GM12878 (cell line): ENCODE measurements around the gene SLC43A1. TPM values are rescaled to one million over a fixed set of nuclear protein-coding genes. Genes with fewer than 3 reads are reported as not detected.

Source experiments
- ATAC-seq: fragments of 200-7000 bp; cut with Tn5 transposase; 3 replicates; pipeline ENCODE4 v1.9.1; 2020; ENCODE audit warnings: mild to moderate bottlenecking, moderate library complexity
- BruUV-seq: library from RNA; stranded (reverse); fragments of 400-500 nt; replicated peaks from 2 replicates; lab custom pipeline; 2021; lab: Mats Ljungman, UMichigan
- CTCF ChIA-PET: fragments of 300-600 bp; sonication (Branson Sonifier 250); formaldehyde crosslinking; extraction: SDS; loops from one replicate; lab custom pipeline; 2021; ENCODE audit warnings: inconsistent platforms; lab: Yijun Ruan, JAX
- POLR2A ChIA-PET: fragments of 350-600 bp; formaldehyde crosslinking; extraction: SDS; loops from one replicate; lab custom pipeline; 2021; ENCODE audit warnings: inconsistent platforms; lab: Charles Lee
- RAD21 ChIA-PET: fragments of 300-600 bp; sonication (Branson Sonifier 250); formaldehyde crosslinking; loops from one replicate; lab custom pipeline; 2023; ENCODE audit warnings: antibody characterized with exemption; ENCODE audit not compliant: unreplicated experiment; lab: Charles Lee
- SMC1A ChIA-PET: fragments of 300-600 bp; sonication (Branson Sonifier 250); formaldehyde crosslinking; loops from one replicate; lab custom pipeline; 2023; ENCODE audit not compliant: unreplicated experiment, uncharacterized antibody; lab: Charles Lee
- DNase-seq: peaks from one replicate; pipeline ENCODE4 v3.0.0-alpha.2; 2011; ENCODE audit warnings: low read depth, low spot score
- FAIRE-seq: peaks from 3 replicates; lab custom pipeline; 2011; peaks lifted over from hg19 to GRCh38; lab: Jason Lieb, UNC
- H2AFZ ChIP-seq: 2 replicates; pipeline ENCODE4 v1.6.0; 2011; ENCODE audit warnings: low read depth, low read length, control low read depth; ENCODE audit not compliant: control insufficient read depth
- H3K27ac ChIP-seq: 2 replicates; pipeline ENCODE4 v1.5.1; 2011; ENCODE audit warnings: control low read depth; ENCODE audit not compliant: control insufficient read depth, insufficient read depth
- H3K27me3 ChIP-seq, 2 experiments: replicated peaks in 1 of 2; 2 replicates each; pipeline versions ENCODE4 v1.6.0 to v1.6.1; 2011; ENCODE audit warnings: low read length in 1 of 2; ENCODE audit not compliant: control insufficient read depth in 2 of 2, insufficient read depth in 2 of 2
- H3K36me3 ChIP-seq, 2 experiments: 2 replicates each; pipeline ENCODE4 v1.5.1; 2011; ENCODE audit warnings: low read length in 1 of 2; ENCODE audit not compliant: control insufficient read depth in 2 of 2, insufficient read depth in 2 of 2
- H3K4me1 ChIP-seq: 2 replicates; pipeline ENCODE4 v1.6.1; 2011; ENCODE audit warnings: mild to moderate bottlenecking, low read length, moderate library complexity, mixed read lengths; ENCODE audit not compliant: control insufficient read depth, insufficient read depth
- H3K4me2 ChIP-seq: 2 replicates; pipeline ENCODE4 v1.6.0; 2011; ENCODE audit warnings: control low read depth; ENCODE audit not compliant: control insufficient read depth, insufficient read depth
- H3K4me3 ChIP-seq: fragments of 200-600 bp; sonication (generic); 2 replicates; pipeline ENCODE4 v1.5.1; 2016
- H3K79me2 ChIP-seq: 2 replicates; pipeline ENCODE4 v1.6.0; 2011; ENCODE audit warnings: low read length; ENCODE audit not compliant: control insufficient read depth, insufficient read depth
- H3K9ac ChIP-seq: 2 replicates; pipeline ENCODE4 v1.8.0; 2011; ENCODE audit warnings: low read length, control low read depth, mixed read lengths; ENCODE audit not compliant: control insufficient read depth, insufficient read depth
- H3K9me3 ChIP-seq: replicated peaks from 3 replicates; pipeline ENCODE4 v1.5.1; 2011; ENCODE audit warnings: mild to moderate bottlenecking, low read length; ENCODE audit not compliant: control insufficient read depth, insufficient read depth
- H4K20me1 ChIP-seq: 2 replicates; pipeline ENCODE4 v1.6.0; 2011; ENCODE audit not compliant: control insufficient read depth, insufficient read depth
- CTCF ChIP-seq, 3 experiments: IDR thresholded peaks in 2 of 3; conservative IDR thresholded peaks in 1 of 3; 2 replicates each; pipeline ENCODE4 v1.5.1; 2011; ENCODE audit warnings: low read depth in 3 of 3, low read length in 3 of 3, mild to moderate bottlenecking in 3 of 3, control low read depth in 2 of 3, moderate library complexity in 2 of 3, inconsistent platforms in 1 of 3, mixed read lengths in 1 of 3; ENCODE audit not compliant: control insufficient read depth in 2 of 3, insufficient read depth in 1 of 3; ENCODE audit errors: extremely low read depth in 1 of 3
- HCFC1 ChIP-seq: fragments of 150-350 bp; IDR thresholded peaks from 2 replicates; pipeline ENCODE4 v1.6.1; 2014; ENCODE audit warnings: low read length
- IRF4 ChIP-seq: IDR thresholded peaks from 2 replicates; pipeline ENCODE4 v1.6.1; 2011; ENCODE audit warnings: low read depth, low read length
- JUND ChIP-seq: IDR thresholded peaks from 2 replicates; pipeline ENCODE4 v1.6.1; 2012; ENCODE audit warnings: low read depth, mild to moderate bottlenecking, low read length, improper control_type of control experiment, moderate library complexity
- NBN ChIP-seq: fragments of 450-650 bp; IDR thresholded peaks from 2 replicates; pipeline ENCODE4 v1.6.1; 2016
- RAD21 ChIP-seq: IDR thresholded peaks from 2 replicates; pipeline ENCODE4 v1.6.1; 2011; ENCODE audit warnings: mild to moderate bottlenecking, low read depth, low read length, moderate library complexity; ENCODE audit not compliant: insufficient read depth
- SMARCA5 ChIP-seq: fragments of 450-650 bp; IDR thresholded peaks from 2 replicates; pipeline ENCODE4 v1.6.1; 2017; ENCODE audit warnings: mild to moderate bottlenecking
- SMC3 ChIP-seq: IDR thresholded peaks from 2 replicates; pipeline ENCODE4 v1.6.1; 2011; ENCODE audit warnings: low read length, improper control_type of control experiment, borderline replicate concordance
- SRF ChIP-seq, 2 experiments: IDR thresholded peaks; 2 replicates each; pipeline ENCODE4 v1.6.1; 2011; ENCODE audit warnings: low read depth in 2 of 2, low read length in 2 of 2, mild to moderate bottlenecking in 1 of 2, moderate library complexity in 1 of 2
- STAT3 ChIP-seq: IDR thresholded peaks from 2 replicates; pipeline ENCODE4 v1.6.1; 2011; ENCODE audit warnings: low read depth, low read length, improper control_type of control experiment
- ZNF384 ChIP-seq: IDR thresholded peaks from 2 replicates; pipeline ENCODE4 v1.6.1; 2012; ENCODE audit warnings: low read depth, mild to moderate bottlenecking, low read length, improper control_type of control experiment, borderline replicate concordance
- WGBS: methylation state at CpG from one replicate; pipeline ENCODE4 v1.1.6; 2016; ENCODE audit warnings: low lambda C conversion rate; ENCODE audit not compliant: insufficient replicate concordance, insufficient coverage; ENCODE audit errors: missing lambda C conversion rate; 5-methylcytosine and 5-hydroxymethylcytosine counted together
- in situ Hi-C: fragments of 300-500 bp; cut with MboI; formaldehyde crosslinking; loops from 9 replicates; pipeline ENCODE4 v1.14.3; 2018; ENCODE audit warnings: mixed read lengths
- intact Hi-C: fragments of 100-400 bp; cut with micrococcal nuclease; formaldehyde crosslinking; loops from one replicate; pipeline ENCODE4 v1.14.2; 2022; ENCODE audit not compliant: unreplicated experiment
- polyA plus RNA-seq, 11 experiments: library from polyadenylated mRNA; depleted of rRNA in 4 of 11; unstranded in 6 of 11; stranded (reverse) in 5 of 11; fragments of >200 nt; fragmentation: Nextera tagmentation in 4 of 11; fragmentation: Illumina TruSeq in 1 of 11; extraction: Ambion mirVana in 4 of 11; extraction: Trizol in 1 of 11; gene quantifications; 1 replicate in 1 of 11; 2 replicates in 10 of 11; pipeline versions ENCODE4 v1.2.1 to v1.2.3, GENCODE V29; 2011 to 2016; ENCODE audit warnings: inconsistent platforms in 2 of 11, missing spikeins in 2 of 11, low read depth in 1 of 11
- total RNA-seq, 4 experiments: library from RNA; depleted of rRNA in 3 of 4; stranded (reverse); fragments of >200 nt in 3 of 4; fragmentation: Illumina TruSeq in 1 of 4; extraction: Trizol in 1 of 4; gene quantifications; 2 replicates each; pipeline versions ENCODE4 v1.2.1 to v1.2.3, GENCODE V29; 2013 to 2021
- TF ChIP-seq, protein P1 (sequence below): IDR thresholded peaks from 2 replicates; pipeline ENCODE4 v1.6.1; 2012; ENCODE audit warnings: improper control_type of control experiment, low read depth, low read length; ENCODE audit not compliant: insufficient replicate concordance
- TF ChIP-seq, protein P2 (sequence below): fragments of 450-650 bp; IDR thresholded peaks from 2 replicates; pipeline ENCODE4 v1.6.1; 2017; ENCODE audit warnings: mild to moderate bottlenecking, low read depth, inconsistent platforms; ENCODE audit not compliant: poor library complexity, severe bottlenecking

The SLC43A1 gene
- total and polyA plus RNA-seq, 10 of the 15 experiments (the other 5 are each of a cell fraction or from before 2014, with no cell fraction given): 1.0 to 17.8 (median 12.6) TPM

- Histone ChIP-seq H3K36me3 (peaks cover 0 to 2% of the 10 kb centered on the region in 2 experiments; a peak in 2 of 4 replicates), H3K27ac (no peak overlapping the region), H3K27me3 (no peaks in the 10 kb centered on the region), H3K9me3 (no peaks in the 10 kb centered on the region), H3K9ac (no peak overlapping the region), H3K4me2 (no peak overlapping the region), H3K4me1 (peaks cover 26% of the 10 kb centered on the region), H3K79me2 (no peaks in the 10 kb centered on the region), H2AFZ (no peak overlapping the region), H4K20me1 (no peaks in the 10 kb centered on the region), H3K4me3 (no peak overlapping the region)
- WGBS: 28% methylated on average over 9 of the region's 9 CpGs
- TF ChIP-seq NBN: no peak
- TF ChIP-seq ZNF384: no peak
- peak; percentile 71 to 91 (median 86) for TF ChIP-seq CTCF (IDR thresholded peaks at IDR 0.05 in 2 of 3, conservative IDR thresholded peaks at IDR 0.05 in 1 of 3; ENCODE audit: control insufficient read depth in 2 of 3, extremely low read depth in 1 of 3, insufficient read depth in 1 of 3, low read depth in 3 of 3, low read length in 3 of 3)
- TF ChIP-seq, protein P1, sequence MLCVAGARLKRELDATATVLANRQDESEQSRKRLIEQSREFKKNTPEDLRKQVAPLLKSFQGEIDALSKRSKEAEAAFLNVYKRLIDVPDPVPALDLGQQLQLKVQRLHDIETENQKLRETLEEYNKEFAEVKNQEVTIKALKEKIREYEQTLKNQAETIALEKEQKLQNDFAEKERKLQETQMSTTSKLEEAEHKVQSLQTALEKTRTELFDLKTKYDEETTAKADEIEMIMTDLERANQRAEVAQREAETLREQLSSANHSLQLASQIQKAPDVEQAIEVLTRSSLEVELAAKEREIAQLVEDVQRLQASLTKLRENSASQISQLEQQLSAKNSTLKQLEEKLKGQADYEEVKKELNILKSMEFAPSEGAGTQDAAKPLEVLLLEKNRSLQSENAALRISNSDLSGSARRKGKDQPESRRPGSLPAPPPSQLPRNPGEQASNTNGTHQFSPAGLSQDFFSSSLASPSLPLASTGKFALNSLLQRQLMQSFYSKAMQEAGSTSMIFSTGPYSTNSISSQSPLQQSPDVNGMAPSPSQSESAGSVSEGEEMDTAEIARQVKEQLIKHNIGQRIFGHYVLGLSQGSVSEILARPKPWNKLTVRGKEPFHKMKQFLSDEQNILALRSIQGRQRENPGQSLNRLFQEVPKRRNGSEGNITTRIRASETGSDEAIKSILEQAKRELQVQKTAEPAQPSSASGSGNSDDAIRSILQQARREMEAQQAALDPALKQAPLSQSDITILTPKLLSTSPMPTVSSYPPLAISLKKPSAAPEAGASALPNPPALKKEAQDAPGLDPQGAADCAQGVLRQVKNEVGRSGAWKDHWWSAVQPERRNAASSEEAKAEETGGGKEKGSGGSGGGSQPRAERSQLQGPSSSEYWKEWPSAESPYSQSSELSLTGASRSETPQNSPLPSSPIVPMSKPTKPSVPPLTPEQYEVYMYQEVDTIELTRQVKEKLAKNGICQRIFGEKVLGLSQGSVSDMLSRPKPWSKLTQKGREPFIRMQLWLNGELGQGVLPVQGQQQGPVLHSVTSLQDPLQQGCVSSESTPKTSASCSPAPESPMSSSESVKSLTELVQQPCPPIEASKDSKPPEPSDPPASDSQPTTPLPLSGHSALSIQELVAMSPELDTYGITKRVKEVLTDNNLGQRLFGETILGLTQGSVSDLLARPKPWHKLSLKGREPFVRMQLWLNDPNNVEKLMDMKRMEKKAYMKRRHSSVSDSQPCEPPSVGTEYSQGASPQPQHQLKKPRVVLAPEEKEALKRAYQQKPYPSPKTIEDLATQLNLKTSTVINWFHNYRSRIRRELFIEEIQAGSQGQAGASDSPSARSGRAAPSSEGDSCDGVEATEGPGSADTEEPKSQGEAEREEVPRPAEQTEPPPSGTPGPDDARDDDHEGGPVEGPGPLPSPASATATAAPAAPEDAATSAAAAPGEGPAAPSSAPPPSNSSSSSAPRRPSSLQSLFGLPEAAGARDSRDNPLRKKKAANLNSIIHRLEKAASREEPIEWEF: no peak
- peak; percentile 59 for TF ChIP-seq RAD21
- TF ChIP-seq IRF4: no peak
- TF ChIP-seq JUND: no peak
- TF ChIP-seq SMARCA5: peak; percentile 72; the same call in 1 of the 2 replicates
- TF ChIP-seq HCFC1: no peak
- TF ChIP-seq STAT3: no peak
- TF ChIP-seq SMC3: peak; percentile 44; the same call in 1 of the 2 replicates
- TF ChIP-seq SRF (IDR thresholded peaks at IDR 0.05; ENCODE audit: low read depth in 2 of 2, low read length in 2 of 2): no peak
- TF ChIP-seq, protein P2, sequence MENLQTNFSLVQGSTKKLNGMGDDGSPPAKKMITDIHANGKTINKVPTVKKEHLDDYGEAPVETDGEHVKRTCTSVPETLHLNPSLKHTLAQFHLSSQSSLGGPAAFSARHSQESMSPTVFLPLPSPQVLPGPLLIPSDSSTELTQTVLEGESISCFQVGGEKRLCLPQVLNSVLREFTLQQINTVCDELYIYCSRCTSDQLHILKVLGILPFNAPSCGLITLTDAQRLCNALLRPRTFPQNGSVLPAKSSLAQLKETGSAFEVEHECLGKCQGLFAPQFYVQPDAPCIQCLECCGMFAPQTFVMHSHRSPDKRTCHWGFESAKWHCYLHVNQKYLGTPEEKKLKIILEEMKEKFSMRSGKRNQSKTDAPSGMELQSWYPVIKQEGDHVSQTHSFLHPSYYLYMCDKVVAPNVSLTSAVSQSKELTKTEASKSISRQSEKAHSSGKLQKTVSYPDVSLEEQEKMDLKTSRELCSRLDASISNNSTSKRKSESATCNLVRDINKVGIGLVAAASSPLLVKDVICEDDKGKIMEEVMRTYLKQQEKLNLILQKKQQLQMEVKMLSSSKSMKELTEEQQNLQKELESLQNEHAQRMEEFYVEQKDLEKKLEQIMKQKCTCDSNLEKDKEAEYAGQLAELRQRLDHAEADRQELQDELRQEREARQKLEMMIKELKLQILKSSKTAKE: no peak
- ChIA-PET RAD21 (interaction anchor here (3.8 to 5.4 kb wide), 2 partner anchors 23 to 135 kb away, joined by 15 to 79 read pairs; no protein-coding TSS in a partner anchor), CTCF (interaction anchor here (0.6 to 9.4 kb wide), 15 partner anchors 8 to 549 kb away, joined by 3 to 321 read pairs (median 5); partner anchors contain the start of genes RTN4RL2 and TIMM10), SMC1A (interaction anchor here (0.7 to 7.9 kb wide), 6 partner anchors 23 to 164 kb away, joined by 3 to 95 read pairs (median 4); no protein-coding TSS in a partner anchor), POLR2A (interaction anchor here (0.7 kb wide), 1 partner anchor 22 kb away, joined by 3 read pairs; no protein-coding TSS in a partner anchor)
- in situ Hi-C loops (loop anchor here (5.0 to 25.0 kb wide), 2 partner anchors 133 to 643 kb away; no protein-coding TSS in a partner anchor), intact Hi-C loops (loop anchor here (1.0 kb wide), 1 partner anchor 23 kb away; no protein-coding TSS in a partner anchor)
- peak; percentile 48 for ATAC-seq
- FAIRE-seq: peak; percentile 41
- no peak for DNase-seq
- no TSS peak for BruUV-seq
Measured at GRCh38 chr11:57480409-57481137, 34.9 kb downstream of the SLC43A1 start.
